Measurements from ENCODE around the gene ELF1.
"Not testable (repeated sequence)": the region's sequence is repeated elsewhere in the genome, so short reads cannot be mapped to it uniquely, and the experiment has no call there.

Gene ELF1

GRCh38 chr13:40968416-40969000 is 50.6 kb downstream of the ELF1 start:
- no peak for DNase-seq (ENCODE audit: low read depth)
- H3K4me3 ChIP-seq (ENCODE audit: low read depth, low read length), result no peak overlapping the region

- DNase-seq (ENCODE audit: low read depth), result no peak
- H3K4me3 ChIP-seq (ENCODE audit: low read depth, low read length), result no peak overlapping the region
Measured at GRCh38 chr13:40966298-40966697, 52.8 kb downstream of the ELF1 start.

- no peak for DNase-seq (ENCODE audit: low read depth)
- H3K4me3 ChIP-seq (ENCODE audit: low read depth, low read length), result no peak overlapping the region
Measured at GRCh38 chr13:40963927-40964326, 55.2 kb downstream of the ELF1 start.

- no peak overlapping the region for H3K4me3 ChIP-seq (ENCODE audit: low read depth, low read length)
- no peak for DNase-seq (ENCODE audit: low read depth)
Measured at GRCh38 chr13:40961826-40962225, 57.3 kb downstream of the ELF1 start.

GRCh38 chr13:40961214-40961613 is 57.9 kb downstream of the ELF1 start:
- no peak for DNase-seq (ENCODE audit: low read depth)
- H3K4me3 ChIP-seq (ENCODE audit: low read depth, low read length), result no peak overlapping the region

- DNase-seq (ENCODE audit: low read depth), result no peak
- H3K4me3 ChIP-seq (ENCODE audit: low read depth, low read length), result no peak overlapping the region
Measured at GRCh38 chr13:40960716-40961115, 58.4 kb downstream of the ELF1 start.

GRCh38 chr13:40958655-40959054 is 60.5 kb downstream of the ELF1 start:
- no peak overlapping the region for H3K4me3 ChIP-seq (ENCODE audit: low read depth, low read length)
- no peak for DNase-seq (ENCODE audit: low read depth)

- no peak overlapping the region for H3K4me3 ChIP-seq (ENCODE audit: low read depth, low read length)
- DNase-seq (ENCODE audit: low read depth), result no peak
Measured at GRCh38 chr13:40946485-40946884, 72.6 kb downstream of the ELF1 start.

- no peak overlapping the region for H3K4me3 ChIP-seq (ENCODE audit: low read depth, low read length)
- DNase-seq (ENCODE audit: low read depth), result no peak
Measured at GRCh38 chr13:40943073-40943472, 76.0 kb downstream of the ELF1 start.

GRCh38 chr13:40941581-40941980 is 77.5 kb downstream of the ELF1 start:
- H3K4me3 ChIP-seq (ENCODE audit: low read depth, low read length), result no peak overlapping the region
- DNase-seq (ENCODE audit: low read depth), result no peak

- peak; percentile 5 for DNase-seq (ENCODE audit: low read depth)
- no peak overlapping the region for H3K4me3 ChIP-seq (ENCODE audit: low read depth, low read length)
Measured at GRCh38 chr13:40940841-40941240, 78.3 kb downstream of the ELF1 start.

- no peak for DNase-seq (ENCODE audit: low read depth)
- H3K4me3 ChIP-seq (ENCODE audit: low read depth, low read length), result no peak overlapping the region
Measured at GRCh38 chr13:40933508-40934204, 85.5 kb downstream of the ELF1 start.

GRCh38 chr13:40932252-40932651 is 86.9 kb downstream of the ELF1 start:
- no peak overlapping the region for H3K4me3 ChIP-seq (ENCODE audit: low read depth, low read length)
- no peak for DNase-seq (ENCODE audit: low read depth)

- H3K4me3 ChIP-seq (ENCODE audit: low read depth, low read length), result no peak overlapping the region
- DNase-seq (ENCODE audit: low read depth), result no peak
Measured at GRCh38 chr13:40931719-40932118, 87.4 kb downstream of the ELF1 start.

- H3K4me3 ChIP-seq (ENCODE audit: low read depth, low read length); DNase-seq (ENCODE audit: low read depth): not testable (repeated sequence)
Measured at GRCh38 chr13:40929883-40930282, 89.2 kb downstream of the ELF1 start.

GRCh38 chr13:40928980-40929379 is 90.1 kb downstream of the ELF1 start:
- H3K4me3 ChIP-seq (ENCODE audit: low read depth, low read length), result no peak overlapping the region
- DNase-seq (ENCODE audit: low read depth), result no peak

GRCh38 chr13:40927929-40928328 is 91.2 kb downstream of the ELF1 start:
- H3K4me3 ChIP-seq (ENCODE audit: low read depth, low read length), result no peak overlapping the region
- DNase-seq (ENCODE audit: low read depth), result no peak

- no peak for DNase-seq (ENCODE audit: low read depth)
Measured at GRCh38 chr13:40923867-40924266, 95.2 kb downstream of the ELF1 start.

GRCh38 chr13:40922437-40923040 is 96.6 kb downstream of the ELF1 start:
- H3K4me3 ChIP-seq (ENCODE audit: low read depth, low read length), result no peak overlapping the region
- no peak for DNase-seq (ENCODE audit: low read depth)

More at GRCh38 chr13:40923867-40924266, 95.2 kb downstream of the ELF1 start:
- H3K4me3 ChIP-seq (ENCODE audit: low read depth, low read length), result no peak overlapping the region

- H3K4me3 ChIP-seq (ENCODE audit: low read depth, low read length), result peak overlapping the region; percentile 59
- DNase-seq (ENCODE audit: low read depth), result no peak
Measured at GRCh38 chr13:40920826-40921225, 98.3 kb downstream of the ELF1 start.

- DNase-seq (ENCODE audit: low read depth), result not testable (repeated sequence)
Measured at GRCh38 chr13:40919901-40920300, 99.2 kb downstream of the ELF1 start.

More at GRCh38 chr13:40919901-40920300, 99.2 kb downstream of the ELF1 start:
- H3K4me3 ChIP-seq (ENCODE audit: low read depth, low read length), result not testable (repeated sequence)

Measured in skeletal muscle cell (primary cell).